Measurements from ENCODE around the gene ICA1.

GRCh38 chr7:8215648-8216333 lies 46.2 kb downstream of the ICA1 start:
- TF ChIP-seq GATA2 (IDR thresholded peaks at IDR 0.05; ENCODE audit: low read depth, low read length), result no peak; the same call in 1 of the 2 replicates
- no peak for TF ChIP-seq GATA3 (IDR thresholded peaks at IDR 0.05; ENCODE audit: low read depth, low read length)
